Omental fat pad (tissue), 4 donors: Measurements from ENCODE around the gene SLC30A1. TPM values are rescaled to one million over a fixed set of nuclear protein-coding genes. Genes with fewer than 3 reads are reported as not detected.

Experiments
- ATAC-seq: fragments of 150-250 bp; one replicate; pipeline ENCODE4 v1.9.1; 2016; ENCODE audit warnings: mild to moderate bottlenecking, moderate library complexity; ENCODE audit not compliant: low FRiP score
- DNase-seq: peaks from one replicate; pipeline ENCODE4 v3.0.0-alpha.2; 2019; ENCODE audit warnings: low spot score
- total RNA-seq, 4 donors: library from RNA; depleted of rRNA; stranded (reverse); fragments of >200 nt; gene quantifications; one replicate each; pipeline ENCODE4 v1.1.0, GENCODE V29; 2016
- TF ChIP-seq, protein P1 (sequence below), 3 donors: fragments of 450-650 bp; IDR thresholded peaks; one replicate each; pipeline ENCODE4 v1.5.1; 2016 to 2017; ENCODE audit warnings: antibody characterized with exemption in 3 of 3, mild to moderate bottlenecking in 3 of 3, moderate library complexity in 2 of 3

The SLC30A1 gene
- total RNA-seq, 4 donors from 2014 or later, result 21.0 to 66.7 (median 37.1) TPM

DNA sequence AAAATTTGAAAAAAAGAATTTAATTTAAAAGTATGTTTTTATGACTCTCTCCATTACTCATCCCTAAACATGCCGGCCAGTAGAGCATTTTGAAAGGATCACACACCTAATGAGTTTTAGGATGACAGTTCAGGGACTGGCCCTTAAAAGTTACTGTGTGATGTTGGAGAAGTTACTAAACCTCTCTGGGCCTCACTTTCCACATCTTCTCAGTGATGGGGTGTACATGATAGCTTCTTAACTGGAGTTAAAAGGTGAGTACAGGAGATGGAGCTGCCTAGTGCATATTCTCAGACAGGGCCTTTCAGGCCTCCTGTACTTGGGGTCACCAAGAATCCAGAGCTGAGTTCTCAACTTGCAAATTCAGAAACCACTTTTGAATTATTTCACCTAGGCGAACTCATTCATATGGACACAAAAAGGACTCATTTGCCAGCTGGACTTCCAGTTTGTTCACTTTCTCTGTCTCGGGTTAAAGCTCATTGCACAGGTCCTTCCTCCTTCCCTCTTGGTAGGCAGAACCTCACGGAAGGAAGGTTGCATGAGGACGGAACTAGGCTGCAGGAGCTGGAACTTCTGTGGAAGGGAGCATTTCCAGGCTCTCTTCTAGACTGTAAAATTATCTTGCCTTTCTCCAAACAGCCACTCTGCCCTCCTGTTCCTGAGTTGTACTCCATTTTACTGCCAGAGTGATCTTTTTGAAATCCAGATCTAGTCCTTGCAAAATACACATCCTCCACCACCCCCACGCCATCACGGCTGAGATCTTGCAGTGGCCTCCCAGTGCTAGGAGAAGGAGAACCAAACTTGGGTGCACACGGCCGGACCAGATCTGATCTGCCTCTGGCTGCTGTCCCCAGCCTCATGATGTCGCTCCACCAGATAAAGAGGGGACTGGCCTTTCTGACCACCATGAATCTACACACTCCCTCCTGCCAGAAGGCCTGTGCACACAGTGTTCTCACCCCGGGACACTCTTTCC is 4.3 kb upstream of the SLC30A1 start:
- no peak for DNase-seq
- TF ChIP-seq, protein P1, sequence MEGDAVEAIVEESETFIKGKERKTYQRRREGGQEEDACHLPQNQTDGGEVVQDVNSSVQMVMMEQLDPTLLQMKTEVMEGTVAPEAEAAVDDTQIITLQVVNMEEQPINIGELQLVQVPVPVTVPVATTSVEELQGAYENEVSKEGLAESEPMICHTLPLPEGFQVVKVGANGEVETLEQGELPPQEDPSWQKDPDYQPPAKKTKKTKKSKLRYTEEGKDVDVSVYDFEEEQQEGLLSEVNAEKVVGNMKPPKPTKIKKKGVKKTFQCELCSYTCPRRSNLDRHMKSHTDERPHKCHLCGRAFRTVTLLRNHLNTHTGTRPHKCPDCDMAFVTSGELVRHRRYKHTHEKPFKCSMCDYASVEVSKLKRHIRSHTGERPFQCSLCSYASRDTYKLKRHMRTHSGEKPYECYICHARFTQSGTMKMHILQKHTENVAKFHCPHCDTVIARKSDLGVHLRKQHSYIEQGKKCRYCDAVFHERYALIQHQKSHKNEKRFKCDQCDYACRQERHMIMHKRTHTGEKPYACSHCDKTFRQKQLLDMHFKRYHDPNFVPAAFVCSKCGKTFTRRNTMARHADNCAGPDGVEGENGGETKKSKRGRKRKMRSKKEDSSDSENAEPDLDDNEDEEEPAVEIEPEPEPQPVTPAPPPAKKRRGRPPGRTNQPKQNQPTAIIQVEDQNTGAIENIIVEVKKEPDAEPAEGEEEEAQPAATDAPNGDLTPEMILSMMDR (IDR thresholded peaks at IDR 0.05), result no peak
- no peak for ATAC-seq

DNA sequence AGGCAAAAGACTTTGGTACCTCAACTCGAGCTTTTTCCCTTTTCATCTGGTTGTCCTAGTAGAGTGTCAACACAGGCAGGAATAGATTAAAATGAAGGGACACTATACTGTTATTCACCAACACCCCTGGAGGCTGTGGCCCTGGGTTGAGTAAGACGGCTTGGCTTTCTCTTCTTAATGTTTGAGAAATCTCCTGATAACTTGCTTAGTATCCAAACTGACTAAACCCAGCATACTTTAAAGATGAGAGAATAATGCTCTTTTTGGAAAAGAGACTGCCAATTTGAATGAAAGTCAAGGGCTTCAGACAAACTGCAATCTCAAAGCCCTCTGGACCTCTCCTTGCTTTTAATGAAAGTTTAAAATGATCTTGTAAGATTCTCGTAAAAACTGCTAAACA is 2.6 kb upstream of the SLC30A1 start:
- TF ChIP-seq, protein P1 (IDR thresholded peaks at IDR 0.05), result no peak
- ATAC-seq (peak; percentile 37), DNase-seq (no peak)

DNA sequence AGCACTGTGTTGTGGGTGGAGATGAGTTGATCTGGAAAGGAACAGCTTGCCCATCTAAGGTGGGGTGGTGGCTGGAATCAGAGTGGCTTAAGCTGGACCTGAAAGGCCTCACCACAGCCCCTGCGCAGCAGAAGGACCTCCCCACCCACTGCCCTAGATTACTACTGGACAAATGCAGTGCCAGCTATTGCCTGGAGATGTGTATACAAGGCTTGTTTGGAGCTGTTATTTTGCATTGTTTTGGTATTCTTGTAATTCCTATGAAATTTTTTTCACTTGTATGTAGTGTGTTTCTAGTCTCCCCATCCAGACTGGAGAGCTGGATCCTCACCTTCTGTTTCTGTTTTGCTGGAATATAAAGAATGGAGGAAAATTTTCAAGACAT is 1.3 kb upstream of the SLC30A1 start:
- ATAC-seq (no peak), DNase-seq (no peak)
- TF ChIP-seq, protein P1 (IDR thresholded peaks at IDR 0.05), result no peak

DNA sequence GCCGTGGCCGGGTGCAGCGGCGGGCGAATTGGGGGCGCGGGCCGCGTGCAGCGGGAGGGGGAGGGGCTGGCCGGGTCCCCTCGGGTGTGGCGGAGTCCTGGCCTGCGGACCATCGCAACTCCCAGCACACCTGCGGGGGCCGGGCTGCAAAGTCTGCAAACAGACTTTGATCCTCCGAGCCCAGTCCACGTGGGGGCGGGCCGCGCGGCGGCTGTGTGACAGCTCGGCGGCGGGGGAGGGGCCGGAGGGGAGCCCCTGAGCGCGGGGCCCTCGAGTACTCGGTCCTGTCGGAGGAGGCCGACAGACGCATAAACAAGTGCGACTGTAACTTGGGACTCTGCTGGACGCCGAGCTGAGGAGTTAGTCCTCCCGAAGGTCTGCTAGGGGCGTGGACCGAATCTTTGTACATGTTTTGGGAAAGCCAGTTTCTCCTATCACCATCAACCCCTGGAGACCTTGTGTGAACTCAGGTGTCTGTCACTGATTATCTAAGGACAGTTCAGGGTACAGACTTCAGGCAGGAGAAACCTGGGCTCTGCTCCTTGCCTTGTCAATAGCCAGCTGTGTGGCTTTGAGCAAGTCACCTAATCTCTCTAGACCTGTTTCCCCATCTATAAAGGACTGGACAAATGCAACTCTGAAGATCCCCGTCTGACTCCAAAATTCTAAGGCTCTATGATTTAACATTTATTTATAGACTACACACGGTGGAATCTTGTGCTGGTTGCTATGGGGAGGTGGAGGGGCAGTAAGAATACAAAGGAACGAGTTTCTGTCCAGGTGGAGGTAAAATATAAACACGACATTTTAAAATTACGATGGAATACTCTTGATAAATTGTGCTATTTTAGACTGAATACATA is 710 bp upstream of the SLC30A1 start:
- peak; percentile 24 for DNase-seq
- TF ChIP-seq, protein P1 (IDR thresholded peaks at IDR 0.05), result no peak
- peak; percentile 30 for ATAC-seq

DNA sequence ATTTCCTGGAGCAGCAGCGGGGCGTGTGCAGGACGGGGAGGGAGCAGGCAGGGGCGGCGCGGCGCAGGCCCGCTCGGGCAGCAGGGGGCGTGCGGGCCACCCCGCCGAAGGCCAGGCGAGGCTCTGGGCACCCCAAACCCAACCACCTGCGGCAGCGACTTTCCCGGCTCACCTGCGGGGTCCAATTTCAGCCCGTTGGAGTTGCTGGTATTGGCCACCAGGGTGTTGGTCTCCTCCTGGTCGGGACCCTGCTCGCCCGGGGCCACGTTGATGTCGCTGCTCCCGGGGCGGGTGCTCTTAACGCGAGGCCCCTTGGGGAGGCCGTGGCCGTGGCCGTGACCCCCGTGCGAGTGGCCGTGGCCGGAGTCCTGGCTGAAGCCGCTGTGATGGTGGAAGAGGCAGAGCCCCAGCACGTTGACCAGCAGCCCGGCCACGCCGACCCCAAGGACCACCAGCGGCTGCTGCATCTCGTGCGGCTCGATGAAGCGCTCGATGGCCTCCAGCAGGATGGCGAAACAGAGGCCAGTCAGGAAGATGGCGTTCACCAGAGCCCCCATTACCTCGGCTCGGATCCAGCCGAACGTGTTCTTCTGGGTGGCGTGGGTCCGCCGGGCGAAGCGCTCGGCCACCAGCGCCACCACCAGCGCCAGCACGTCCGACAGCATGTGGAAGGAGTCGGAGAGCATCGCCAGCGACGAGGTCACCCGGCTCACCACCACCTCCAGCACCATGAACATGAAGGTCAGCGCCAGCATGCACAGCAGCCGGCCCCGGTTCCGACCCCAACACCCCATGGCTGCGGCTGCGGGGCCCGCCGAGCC is 932 bp downstream of the SLC30A1 start:
- DNase-seq, result peak; percentile 49
- TF ChIP-seq, protein P1 (IDR thresholded peaks at IDR 0.05), result peak in 2 of 3 donors; percentile 43 to 67
- ATAC-seq, result peak; percentile 64

DNA sequence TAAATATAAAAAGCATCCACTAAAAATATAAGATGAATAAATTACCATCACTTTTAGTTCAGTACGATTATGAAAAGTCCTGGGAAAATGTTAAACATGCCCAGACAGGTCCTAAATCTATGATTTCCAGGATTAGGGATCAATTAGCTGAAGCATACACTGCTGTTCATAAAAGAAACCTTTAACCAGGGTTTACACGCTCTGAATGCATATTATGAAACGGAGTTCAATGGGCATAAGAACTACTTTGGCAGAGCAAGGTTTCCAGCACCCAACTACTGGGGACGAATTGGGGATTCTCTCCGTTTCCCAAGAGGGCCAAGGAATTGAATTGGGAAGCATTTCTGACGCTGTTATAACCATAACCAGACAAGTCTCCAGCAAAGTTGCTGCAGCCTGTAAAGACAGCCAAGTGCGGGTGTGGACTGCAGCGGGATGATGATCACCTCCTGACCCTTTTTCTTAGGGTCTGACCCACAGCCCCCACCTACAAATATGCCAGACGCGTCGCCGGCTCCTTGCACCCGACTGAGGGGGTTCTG is 1.6 kb downstream of the SLC30A1 start:
- ATAC-seq, result no peak
- no peak for DNase-seq
- TF ChIP-seq, protein P1 (IDR thresholded peaks at IDR 0.05), result no peak
